ENCODE data around the gene SBNO2. TPM values are rescaled to one million over a fixed set of nuclear protein-coding genes. Genes with fewer than 3 reads are reported as not detected.
"Not testable (repeated sequence)": the region's sequence is repeated elsewhere in the genome, so short reads cannot be mapped to it uniquely, and the experiment has no call there.

Gene SBNO2
- total RNA-seq, 2 experiments from 2014 or later: 112 to 117 TPM

- peak within 1 kb of the TSS; percentile 93 for H3K4me3 Mint-ChIP-seq
- intact Hi-C loops (cut with micrococcal nuclease): loop anchor here (1.0 kb wide), 3 partner anchors 16 to 184 kb away; partner anchors contain the start of genes CIRBP, RNU6-2 and TMEM259
- peak within 1 kb of the TSS; percentile 84 for H3K27ac Mint-ChIP-seq
- peaks cover 32% of the 10 kb centered on the region for H3K4me1 Mint-ChIP-seq (ENCODE audit: low read depth)
- H3K9me3 Mint-ChIP-seq: no peaks in the 10 kb centered on the region
- DNase-seq: peak; percentile 99
- peaks cover 16% of the 10 kb centered on the region for H3K36me3 Mint-ChIP-seq (ENCODE audit: low read depth)
- CTCF ChIA-PET: no interaction called here
- no peaks in the 10 kb centered on the region for H3K27me3 Mint-ChIP-seq (ENCODE audit: low read depth)
Measured at GRCh38 chr19:1205114-1206099, 31.3 kb upstream of the SBNO2 start, which contains the start of gene STK11. STK11 (plus strand) TSS chr19:1205778; CDS start chr19:1206914, 1,136 bp downstream.

- CTCF ChIA-PET; H3K4me3 Mint-ChIP-seq; intact Hi-C loops (cut with micrococcal nuclease); H3K27me3 Mint-ChIP-seq (ENCODE audit: low read depth); DNase-seq; H3K27ac Mint-ChIP-seq; H3K9me3 Mint-ChIP-seq; H3K36me3 Mint-ChIP-seq (ENCODE audit: low read depth): not testable (repeated sequence)
- H3K4me1 Mint-ChIP-seq (ENCODE audit: low read depth): peaks cover 14% of the 10 kb centered on the region
Measured at GRCh38 chr19:1200614-1201013, 26.5 kb upstream of the SBNO2 start.

- CTCF ChIA-PET: interaction anchor here (0.6 to 1.2 kb wide), 2 partner anchors 13 to 86 kb away, joined by 4 read pairs; no protein-coding TSS in a partner anchor
- no peak overlapping the region for H3K4me3 Mint-ChIP-seq
- H3K27me3 Mint-ChIP-seq (ENCODE audit: low read depth): no peaks in the 10 kb centered on the region
- intact Hi-C loops (cut with micrococcal nuclease): no loop called here
- H3K27ac Mint-ChIP-seq: no peak overlapping the region
- no peaks in the 10 kb centered on the region for H3K36me3 Mint-ChIP-seq (ENCODE audit: low read depth)
- no peaks in the 10 kb centered on the region for H3K9me3 Mint-ChIP-seq
- DNase-seq: no peak
- H3K4me1 Mint-ChIP-seq (ENCODE audit: low read depth): peaks cover 11% of the 10 kb centered on the region
Measured at GRCh38 chr19:1199531-1199930, 25.5 kb upstream of the SBNO2 start.

GRCh38 chr19:1189419-1189818 lies 15.4 kb upstream of the SBNO2 start:
- H3K9me3 Mint-ChIP-seq: no peaks in the 10 kb centered on the region
- no peaks in the 10 kb centered on the region for H3K36me3 Mint-ChIP-seq (ENCODE audit: low read depth)
- peak; percentile 87 for DNase-seq
- peaks cover 30% of the 10 kb centered on the region for H3K4me1 Mint-ChIP-seq (ENCODE audit: low read depth)
- no peak overlapping the region for H3K4me3 Mint-ChIP-seq
- CTCF ChIA-PET: no interaction called here
- intact Hi-C loops (cut with micrococcal nuclease): loop anchor here (1.0 kb wide), 3 partner anchors 15 to 57 kb away; partner anchors contain the start of genes SBNO2 and STK11
- H3K27ac Mint-ChIP-seq: peak overlapping the region; percentile 63
- H3K27me3 Mint-ChIP-seq (ENCODE audit: low read depth): no peaks in the 10 kb centered on the region

GRCh38 chr19:1183543-1184172 lies 9.6 kb upstream of the SBNO2 start:
- Mint-ChIP-seq H3K27ac (no peak overlapping the region), H3K36me3 (ENCODE audit: low read depth) (no peaks in the 10 kb centered on the region), H3K4me3 (no peak overlapping the region), H3K9me3 (no peaks in the 10 kb centered on the region), H3K4me1 (ENCODE audit: low read depth) (peaks cover 13% of the 10 kb centered on the region), H3K27me3 (ENCODE audit: low read depth) (no peaks in the 10 kb centered on the region)
- no peak for DNase-seq
- intact Hi-C loops (cut with micrococcal nuclease): no loop called here
- CTCF ChIA-PET: interaction anchor here (1.1 kb wide), 1 partner anchor 10 kb away, joined by 6 read pairs; no protein-coding TSS in a partner anchor

- Mint-ChIP-seq H3K27ac (no peak overlapping the region), H3K9me3 (no peaks in the 10 kb centered on the region), H3K4me3 (no peak overlapping the region), H3K27me3 (ENCODE audit: low read depth) (no peaks in the 10 kb centered on the region), H3K4me1 (ENCODE audit: low read depth) (peaks cover 11% of the 10 kb centered on the region), H3K36me3 (ENCODE audit: low read depth) (no peaks in the 10 kb centered on the region)
- CTCF ChIA-PET: interaction anchor here (1.1 kb wide), 1 partner anchor 11 kb away, joined by 6 read pairs; no protein-coding TSS in a partner anchor
- no peak for DNase-seq
- intact Hi-C loops (cut with micrococcal nuclease): no loop called here
Measured at GRCh38 chr19:1182727-1183126, 8.7 kb upstream of the SBNO2 start.

- CTCF ChIA-PET: no interaction called here
- Mint-ChIP-seq H3K4me1 (ENCODE audit: low read depth) (peaks cover 11% of the 10 kb centered on the region), H3K4me3 (no peak overlapping the region), H3K27me3 (ENCODE audit: low read depth) (no peaks in the 10 kb centered on the region), H3K27ac (no peak overlapping the region), H3K9me3 (no peaks in the 10 kb centered on the region), H3K36me3 (ENCODE audit: low read depth) (no peaks in the 10 kb centered on the region)
- no peak for DNase-seq
- intact Hi-C loops (cut with micrococcal nuclease): no loop called here
Measured at GRCh38 chr19:1182068-1182467, 8.0 kb upstream of the SBNO2 start.

GRCh38 chr19:1181606-1182005 lies 7.5 kb upstream of the SBNO2 start:
- no peak for DNase-seq
- CTCF ChIA-PET: no interaction called here
- Mint-ChIP-seq H3K4me1 (ENCODE audit: low read depth) (peaks cover 11% of the 10 kb centered on the region), H3K4me3 (no peak overlapping the region), H3K9me3 (no peaks in the 10 kb centered on the region), H3K36me3 (ENCODE audit: low read depth) (no peaks in the 10 kb centered on the region), H3K27me3 (ENCODE audit: low read depth) (no peaks in the 10 kb centered on the region), H3K27ac (no peak overlapping the region)
- intact Hi-C loops (cut with micrococcal nuclease): no loop called here

- Mint-ChIP-seq H3K9me3 (no peaks in the 10 kb centered on the region), H3K27ac (no peak overlapping the region), H3K27me3 (ENCODE audit: low read depth) (no peaks in the 10 kb centered on the region), H3K4me1 (ENCODE audit: low read depth) (peaks cover 30% of the 10 kb centered on the region), H3K4me3 (no peak overlapping the region), H3K36me3 (ENCODE audit: low read depth) (no peaks in the 10 kb centered on the region)
- no peak for DNase-seq
- CTCF ChIA-PET: interaction anchor here (1.2 kb wide), 1 partner anchor 17 kb away, joined by 4 read pairs; no protein-coding TSS in a partner anchor
- intact Hi-C loops (cut with micrococcal nuclease): no loop called here
Measured at GRCh38 chr19:1177322-1178114, 3.5 kb upstream of the SBNO2 start.

GRCh38 chr19:1173159-1173844 lies 766 bp downstream of the SBNO2 start:
- no peaks in the 10 kb centered on the region for H3K9me3 Mint-ChIP-seq
- H3K4me3 Mint-ChIP-seq: peak overlapping the region; percentile 87
- CTCF ChIA-PET: no interaction called here
- H3K4me1 Mint-ChIP-seq (ENCODE audit: low read depth): peaks cover 41% of the 10 kb centered on the region
- peak overlapping the region; percentile 89 for H3K27ac Mint-ChIP-seq
- peak; percentile 33 for DNase-seq
- intact Hi-C loops (cut with micrococcal nuclease): no loop called here
- no peaks in the 10 kb centered on the region for H3K36me3 Mint-ChIP-seq (ENCODE audit: low read depth)
- H3K27me3 Mint-ChIP-seq (ENCODE audit: low read depth): no peaks in the 10 kb centered on the region

GRCh38 chr19:1172353-1173158 lies 1.5 kb downstream of the SBNO2 start:
- no peaks in the 10 kb centered on the region for H3K36me3 Mint-ChIP-seq (ENCODE audit: low read depth)
- intact Hi-C loops (cut with micrococcal nuclease): no loop called here
- peak overlapping the region; percentile 89 for H3K27ac Mint-ChIP-seq
- H3K27me3 Mint-ChIP-seq (ENCODE audit: low read depth): no peaks in the 10 kb centered on the region
- no peak for DNase-seq
- CTCF ChIA-PET: no interaction called here
- peak overlapping the region; percentile 87 for H3K4me3 Mint-ChIP-seq
- H3K4me1 Mint-ChIP-seq (ENCODE audit: low read depth): peaks cover 41% of the 10 kb centered on the region
- H3K9me3 Mint-ChIP-seq: no peaks in the 10 kb centered on the region

All from activated naive CD4-positive, alpha-beta T cell treated with anti-CD3 and anti-CD28 coated beads for 36 hours (primary cell).